Activated CD4-positive, alpha-beta T cell treated with anti-CD3 and anti-CD28 coated beads, Interleukin-2, Interleukin-4, amounts not matched to agents 100 ng/mL and 50 ng/mL, durations not matched to agents 16 hours and 8 hours (primary cell): ENCODE data around the gene ZSWIM8.
A peak's percentile ranks its signal among the peaks of the same experiment; 100 is the strongest.

Source experiments
- DNase-seq: peaks from one replicate; pipeline ENCODE4 v3.0.0-alpha.2; 2020; ENCODE audit warnings: low spot score

Gene ZSWIM8

DNA sequence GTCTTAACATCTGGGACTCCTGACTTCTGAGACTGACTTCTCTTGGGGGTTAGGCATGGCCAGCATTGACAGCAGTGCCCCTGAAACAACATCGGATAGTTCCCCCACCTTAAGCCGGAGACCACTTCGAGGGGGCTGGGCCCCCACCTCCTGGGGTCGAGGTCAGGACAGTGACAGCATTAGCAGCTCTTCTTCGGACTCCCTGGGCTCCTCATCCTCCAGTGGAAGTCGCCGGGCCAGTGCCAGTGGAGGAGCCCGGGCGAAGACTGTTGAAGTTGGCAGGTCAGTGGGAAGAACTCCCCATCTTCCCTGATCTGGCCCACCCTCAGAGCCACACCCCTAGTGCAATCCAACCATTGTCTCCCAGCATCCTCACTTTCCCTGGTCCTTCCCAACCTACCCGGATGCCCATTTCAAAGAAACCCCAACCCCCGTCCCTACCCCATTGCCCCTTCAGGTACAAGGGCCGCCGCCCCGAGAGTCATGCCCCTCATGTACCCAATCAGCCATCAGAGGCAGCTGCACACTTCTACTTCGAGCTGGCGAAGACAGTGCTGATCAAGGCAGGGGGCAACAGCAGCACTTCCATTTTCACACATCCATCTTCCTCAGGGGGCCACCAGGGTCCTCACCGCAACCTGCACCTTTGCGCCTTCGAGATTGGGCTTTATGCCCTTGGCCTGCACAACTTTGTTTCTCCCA is 12.1 kb downstream of the ZSWIM8 start:
- no peak for DNase-seq

- no peak for DNase-seq
These were observed 12.7 kb downstream of the ZSWIM8 start for GRCh38 chr10:73798087-73798486.

DNA sequence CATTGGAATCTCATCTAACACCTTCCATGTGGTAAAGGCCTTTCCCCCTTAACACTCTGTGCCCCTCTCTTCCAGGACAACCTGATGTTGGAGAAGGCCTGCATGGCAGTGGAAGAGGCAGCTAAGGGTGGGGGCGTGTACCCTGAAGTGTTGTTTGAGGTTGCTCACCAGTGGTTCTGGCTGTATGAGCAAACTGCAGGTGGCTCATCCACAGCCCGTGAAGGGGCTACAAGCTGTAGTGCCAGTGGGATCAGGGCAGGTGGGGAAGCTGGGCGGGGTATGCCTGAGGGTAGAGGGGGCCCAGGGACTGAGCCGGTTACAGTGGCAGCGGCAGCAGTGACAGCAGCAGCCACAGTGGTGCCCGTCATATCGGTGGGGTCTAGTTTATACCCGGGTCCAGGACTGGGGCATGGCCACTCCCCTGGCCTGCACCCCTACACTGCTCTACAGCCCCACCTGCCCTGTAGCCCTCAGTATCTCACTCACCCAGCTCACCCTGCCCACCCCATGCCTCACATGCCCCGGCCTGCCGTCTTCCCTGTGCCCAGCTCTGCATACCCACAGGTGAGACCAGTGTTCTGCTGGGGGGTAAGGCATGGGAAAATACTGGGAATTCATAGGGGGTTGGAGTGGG is 13.6 kb downstream of the ZSWIM8 start:
- no peak for DNase-seq

GRCh38 chr10:73799899-73800559 is 14.6 kb downstream of the ZSWIM8 start:
- DNase-seq = no peak

DNA sequence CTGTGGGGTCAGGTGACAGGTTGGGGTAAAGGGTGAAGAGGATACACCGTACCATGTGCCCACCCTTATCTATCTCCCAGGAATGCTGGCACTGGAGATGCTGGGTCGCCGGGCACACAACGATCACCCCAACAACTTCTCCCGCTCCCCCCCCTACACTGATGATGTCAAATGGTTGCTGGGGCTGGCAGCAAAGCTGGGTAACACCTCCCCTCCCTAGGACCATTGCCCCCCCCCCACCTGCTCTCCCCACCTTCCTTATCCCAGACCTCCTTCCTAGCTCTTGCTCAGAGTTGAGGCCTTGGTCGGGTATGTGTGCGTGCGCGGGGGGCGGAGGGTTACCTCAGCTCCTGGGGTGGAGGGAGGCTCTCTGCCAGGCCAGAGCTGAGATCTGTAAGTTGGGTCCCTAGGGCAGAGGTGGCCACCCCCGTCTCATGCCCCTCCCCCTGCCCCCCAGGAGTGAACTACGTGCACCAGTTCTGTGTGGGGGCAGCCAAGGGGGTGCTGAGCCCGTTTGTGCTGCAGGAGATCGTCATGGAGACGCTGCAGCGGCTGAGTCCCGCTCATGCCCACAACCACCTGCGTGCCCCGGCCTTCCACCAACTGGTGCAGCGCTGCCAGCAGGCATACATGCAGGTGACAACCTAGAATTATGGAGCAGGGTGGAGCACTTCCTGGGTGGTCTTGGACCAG is 15.3 kb downstream of the ZSWIM8 start:
- no peak for DNase-seq

DNA sequence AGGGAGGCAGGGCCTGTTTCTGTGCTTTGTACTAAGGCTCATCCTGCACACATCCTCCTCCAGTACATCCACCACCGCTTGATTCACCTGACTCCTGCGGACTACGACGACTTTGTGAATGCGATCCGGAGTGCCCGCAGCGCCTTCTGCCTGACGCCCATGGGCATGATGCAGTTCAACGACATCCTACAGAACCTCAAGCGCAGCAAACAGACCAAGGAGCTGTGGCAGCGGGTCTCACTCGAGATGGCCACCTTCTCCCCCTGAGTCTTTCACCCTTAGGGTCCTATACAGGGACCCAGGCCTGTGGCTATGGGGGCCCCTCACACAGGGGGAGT is 15.8 kb downstream of the ZSWIM8 start:
- DNase-seq = no peak

DNA sequence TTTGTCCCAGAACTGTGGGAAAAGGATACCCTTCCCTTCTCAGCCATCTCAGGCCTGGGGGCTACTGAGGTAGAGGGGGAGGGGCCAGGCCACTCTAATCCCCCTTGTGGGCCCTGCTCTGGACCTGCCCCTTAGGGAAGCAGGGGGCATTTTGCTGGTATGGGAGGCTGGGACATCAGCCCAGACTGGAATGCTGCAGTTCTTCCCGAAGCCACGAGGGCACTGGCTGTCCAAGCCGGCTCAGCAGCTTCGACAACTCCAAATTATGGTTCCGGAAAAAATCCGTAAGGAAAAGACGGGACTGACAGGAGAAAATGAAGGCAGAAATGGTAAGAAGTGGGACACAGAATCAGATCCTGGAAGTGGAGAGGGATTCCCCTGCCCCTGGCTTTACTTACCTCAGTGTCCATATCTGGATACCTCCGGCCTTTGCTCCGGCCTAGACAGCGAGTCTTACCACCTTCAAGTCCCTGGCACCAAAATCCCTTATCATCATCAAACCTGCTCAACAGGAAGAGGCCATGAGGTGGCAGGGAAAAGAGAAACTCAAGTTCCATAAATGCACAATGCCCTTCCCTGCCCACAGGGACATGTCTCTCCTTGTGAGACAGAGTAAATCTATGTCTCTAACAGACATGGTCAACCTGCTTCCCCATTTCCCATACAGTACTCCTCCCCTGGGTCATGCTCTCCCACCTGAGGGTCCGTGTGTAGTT is 17.0 kb downstream of the ZSWIM8 start:
- no peak for DNase-seq

DNA sequence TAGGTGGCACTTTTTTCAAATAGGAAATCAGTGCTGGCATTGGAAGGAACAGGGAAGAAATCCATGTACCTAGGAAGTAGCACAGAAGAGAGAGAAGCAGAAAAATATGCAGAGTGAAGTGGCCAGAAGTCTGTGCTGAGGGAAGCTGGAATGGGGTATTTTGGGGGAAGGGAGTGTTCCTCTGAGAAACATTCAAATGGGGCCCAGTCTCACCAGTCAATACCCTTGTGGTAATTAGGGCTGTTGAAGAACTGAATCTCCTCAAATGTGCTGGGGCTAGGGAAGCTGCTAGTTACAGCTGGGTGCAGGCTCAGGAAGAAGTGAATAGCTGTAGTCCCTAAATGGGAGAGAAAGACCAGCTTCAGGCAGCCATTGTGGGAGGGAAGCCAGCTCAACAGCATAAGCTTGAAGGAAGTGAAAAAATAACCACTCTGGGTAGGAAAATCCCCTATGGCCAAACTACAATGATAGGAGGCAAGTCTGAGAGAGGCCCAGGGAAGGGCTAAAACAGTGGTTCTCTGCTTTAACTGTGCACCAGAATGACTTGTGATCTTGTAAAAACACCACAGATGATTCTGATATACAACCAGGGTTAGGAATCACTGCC is 18.4 kb downstream of the ZSWIM8 start:
- DNase-seq = peak; percentile 27

- no peak for DNase-seq
These were observed 21.0 kb downstream of the ZSWIM8 start for GRCh38 chr10:73806176-73806950.

- no peak for DNase-seq
These were observed 22.1 kb downstream of the ZSWIM8 start for GRCh38 chr10:73807471-73807870.

DNA sequence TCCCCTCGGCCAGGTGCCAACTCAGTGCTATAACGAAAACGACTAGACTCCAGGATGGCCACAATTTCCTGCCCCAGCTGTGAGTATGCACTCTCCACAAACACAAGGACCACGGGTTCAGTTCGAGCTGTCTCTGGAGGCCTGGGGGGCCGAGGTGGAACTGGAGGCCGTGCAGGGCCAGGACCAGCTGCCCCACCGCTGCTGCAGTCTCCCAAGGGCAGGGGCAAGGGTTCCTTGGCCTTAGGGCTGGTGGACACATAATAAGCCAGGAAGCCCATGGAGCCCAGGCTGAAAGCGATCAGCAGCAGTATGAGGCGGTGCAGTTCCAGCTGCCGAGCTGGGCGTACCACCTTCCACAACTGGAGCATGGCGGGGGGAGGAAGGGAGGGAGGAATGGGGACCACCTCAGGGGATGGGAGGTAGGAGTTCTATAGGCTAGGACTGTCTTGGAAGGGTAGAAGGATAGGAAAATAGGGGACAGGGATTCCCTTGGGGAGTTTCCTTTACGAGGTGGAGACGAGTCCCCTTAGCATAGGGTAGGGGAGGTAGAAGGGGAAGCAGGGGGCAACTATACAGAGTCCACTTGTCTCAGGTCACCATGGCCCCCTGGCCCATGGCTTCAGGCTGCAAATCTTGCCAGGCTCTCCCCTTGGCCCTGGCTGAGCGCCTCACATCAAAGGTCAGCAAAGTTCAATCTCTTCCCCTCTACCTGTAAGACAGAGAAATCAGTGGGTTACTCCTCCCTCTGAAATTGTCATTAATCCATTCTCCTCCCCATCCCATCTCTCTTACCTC is 22.8 kb downstream of the ZSWIM8 start:
- DNase-seq = no peak

- DNase-seq = no peak
These were observed 23.8 kb downstream of the ZSWIM8 start for GRCh38 chr10:73809061-73809818.

DNA sequence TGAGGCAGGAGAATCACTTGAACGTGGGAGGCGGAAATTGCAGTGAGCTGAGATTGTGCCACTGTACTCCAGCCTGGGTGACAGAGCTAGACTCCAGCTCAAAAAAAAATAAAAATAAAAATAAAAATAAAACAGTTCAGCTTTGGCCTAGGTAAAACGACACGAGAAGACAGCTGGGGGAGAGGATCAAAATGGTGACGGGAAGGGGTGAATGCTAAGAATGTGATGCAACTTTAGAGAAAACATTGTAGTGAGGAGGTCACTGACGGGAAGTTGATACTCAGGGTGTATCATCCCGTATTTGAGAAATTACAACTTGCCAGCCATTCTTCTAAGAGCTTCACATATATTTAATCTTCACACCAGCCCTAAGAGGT is 24.9 kb downstream of the ZSWIM8 start:
- peak; percentile 27 for DNase-seq

- peak; percentile 50 for DNase-seq
These were observed 25.5 kb downstream of the ZSWIM8 start for GRCh38 chr10:73810735-73811465.

DNA sequence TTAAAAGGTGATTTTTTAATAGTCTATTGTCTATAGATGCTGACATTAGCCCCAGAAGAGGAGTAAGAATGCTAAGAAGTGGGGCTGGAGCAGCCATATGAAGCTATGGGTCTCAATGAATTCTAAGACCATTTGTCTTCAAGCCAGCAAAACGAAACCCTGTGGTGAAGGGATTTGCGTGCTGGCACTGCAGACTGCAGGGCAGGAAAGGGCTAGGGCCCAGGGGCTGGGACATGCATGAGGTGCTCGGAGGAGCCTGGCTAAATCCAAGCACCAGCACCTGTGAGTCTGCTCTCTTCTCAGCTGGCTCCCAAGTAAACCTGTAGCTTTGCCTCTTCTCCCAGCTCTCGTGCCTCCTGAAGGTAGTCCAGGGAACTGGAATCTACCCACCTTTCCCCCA is 27.3 kb downstream of the ZSWIM8 start:
- no peak for DNase-seq

DNA sequence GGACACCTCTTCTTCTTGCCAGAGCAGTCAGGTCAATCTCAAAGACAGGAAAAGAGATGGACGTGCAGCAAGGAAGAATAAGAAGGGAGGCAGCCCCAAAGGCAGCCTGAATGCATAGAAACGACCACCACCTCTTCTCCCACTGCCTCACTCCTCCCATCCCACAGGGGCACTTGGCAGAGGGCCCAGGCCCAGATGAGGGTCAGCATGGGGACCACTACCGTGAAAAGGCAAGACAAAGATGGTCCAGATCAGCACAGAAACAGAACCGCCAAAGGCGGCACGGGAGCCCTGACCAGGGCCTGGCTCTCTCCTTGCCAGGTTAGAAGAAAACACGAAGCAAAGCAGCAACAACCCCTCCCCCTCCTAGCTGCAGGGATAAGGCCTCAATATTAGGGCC is 27.9 kb downstream of the ZSWIM8 start:
- no peak for DNase-seq

- no peak for DNase-seq
These were observed 29.0 kb downstream of the ZSWIM8 start for GRCh38 chr10:73814276-73814895.
